Activated naive CD4-positive, alpha-beta T cell treated with Interleukin-2 at 50 U/mL for 16 hours (primary cell): ENCODE measurements around the gene OTUD3.

Source experiments
- DNase-seq: peaks from one replicate; pipeline ENCODE4 v3.0.0-alpha.2; 2020

OTUD3 gene

DNA sequence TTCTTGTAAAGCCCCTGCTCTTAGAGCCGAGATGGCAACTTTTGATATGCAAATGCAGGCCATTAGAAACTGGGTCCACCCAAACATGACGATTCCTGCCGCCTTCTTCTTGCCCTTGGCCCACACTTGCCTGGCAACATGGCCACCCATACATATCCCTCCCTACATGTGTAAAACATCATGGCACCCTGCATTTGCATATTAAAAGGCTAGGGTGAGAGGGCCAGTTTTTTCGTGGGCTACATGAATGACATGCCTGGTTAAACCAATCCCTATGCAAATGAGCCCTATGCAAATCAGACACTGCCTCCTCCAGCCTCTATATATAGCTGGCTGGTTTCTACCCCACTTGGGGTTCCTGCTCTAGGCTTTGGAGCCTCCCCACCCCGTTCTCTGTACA, 78.4 kb downstream of the OTUD3 start:
- no peak for DNase-seq
